Measurements from ENCODE around the gene DOCK6. TPM values are rescaled to one million over a fixed set of nuclear protein-coding genes. Genes with fewer than 3 reads are reported as not detected.
A peak's percentile ranks its signal among the peaks of the same experiment; 100 is the strongest.

The DOCK6 gene
- total and polyA plus RNA-seq, 5 donors from 2014 or later, result 0.07 to 2.8 (median 0.59) TPM; not detected in 1

GRCh38 chr19:11200931-11201330 lies 61.4 kb downstream of the DOCK6 start:
- peaks cover 14% of the 10 kb centered on the region for H3K4me1 ChIP-seq (ENCODE audit: control insufficient read depth, insufficient read depth, low read length, poor library complexity, severe bottlenecking)
- H3K36me3 ChIP-seq (ENCODE audit: control insufficient read depth, insufficient read depth, low read length), result no peaks in the 10 kb centered on the region
- Mint-ChIP-seq H3K4me1 (peaks cover 0 to 2% (median 0%) of the 10 kb centered on the region in 4 donors), H3K9me3 (no peaks in the 10 kb centered on the region), H3K4me3 (peak overlapping the region in 1 of 4 donors; percentile 21), H3K36me3 (no peaks in the 10 kb centered on the region), H3K27me3 (peaks cover 4% of the 10 kb centered on the region), H3K27ac (no peak overlapping the region)
- H3K4me3 ChIP-seq (ENCODE audit: low read depth, low read length), result no peak overlapping the region
- ATAC-seq (ENCODE audit: low read depth in 2 of 2) (no peak), DNase-seq (no peak)
- no peaks in the 10 kb centered on the region for H3K9me3 ChIP-seq (ENCODE audit: control insufficient read depth in 2 of 2, low read length in 2 of 2)
- no peak overlapping the region for H3K27ac ChIP-seq (ENCODE audit: insufficient read depth, low read length, poor library complexity, severe bottlenecking)
- no peaks in the 10 kb centered on the region for H3K27me3 ChIP-seq (ENCODE audit: control insufficient read depth, insufficient read depth, low read length)

GRCh38 chr19:11200015-11200574 lies 62.2 kb downstream of the DOCK6 start:
- Histone ChIP-seq H3K36me3 (ENCODE audit: control insufficient read depth, insufficient read depth, low read length) (no peaks in the 10 kb centered on the region), H3K9me3 (ENCODE audit: control insufficient read depth in 2 of 2, low read length in 2 of 2) (no peaks in the 10 kb centered on the region), H3K27me3 (ENCODE audit: control insufficient read depth, insufficient read depth, low read length) (no peaks in the 10 kb centered on the region), H3K27ac (ENCODE audit: insufficient read depth, low read length, poor library complexity, severe bottlenecking) (no peak overlapping the region), H3K4me3 (ENCODE audit: low read depth, low read length) (no peak overlapping the region), H3K4me1 (ENCODE audit: control insufficient read depth, insufficient read depth, low read length, poor library complexity, severe bottlenecking) (peaks cover 18% of the 10 kb centered on the region)
- DNase-seq, result no peak
- Mint-ChIP-seq H3K4me3 (no peak overlapping the region), H3K27me3 (peaks cover 4% of the 10 kb centered on the region), H3K9me3 (no peaks in the 10 kb centered on the region), H3K36me3 (no peaks in the 10 kb centered on the region), H3K4me1 (peaks cover 0 to 6% (median 0%) of the 10 kb centered on the region in 4 donors), H3K27ac (no peak overlapping the region)
- no peak for ATAC-seq (ENCODE audit: low read depth in 2 of 2)

GRCh38 chr19:11199517-11199916 lies 62.8 kb downstream of the DOCK6 start:
- no peak for DNase-seq
- H3K4me3 Mint-ChIP-seq, result peak overlapping the region in 2 of 4 donors; percentile 68

GRCh38 chr19:11198769-11199424 lies 63.4 kb downstream of the DOCK6 start:
- peak overlapping the region in 3 of 4 donors; percentile 45 to 84 (median 51) for H3K4me3 Mint-ChIP-seq

More at GRCh38 chr19:11199517-11199916, 62.8 kb downstream of the DOCK6 start:
- no peaks in the 10 kb centered on the region for H3K9me3 ChIP-seq (ENCODE audit: control insufficient read depth in 2 of 2, low read length in 2 of 2)
- no peak overlapping the region for H3K27ac ChIP-seq (ENCODE audit: insufficient read depth, low read length, poor library complexity, severe bottlenecking)
- H3K36me3 ChIP-seq (ENCODE audit: control insufficient read depth, insufficient read depth, low read length), result no peaks in the 10 kb centered on the region
- H3K4me1 ChIP-seq (ENCODE audit: control insufficient read depth, insufficient read depth, low read length, poor library complexity, severe bottlenecking), result peaks cover 22% of the 10 kb centered on the region
- ATAC-seq (ENCODE audit: low read depth in 2 of 2), result no peak
- H3K36me3 Mint-ChIP-seq, result no peaks in the 10 kb centered on the region
- H3K27me3 ChIP-seq (ENCODE audit: control insufficient read depth, insufficient read depth, low read length), result no peaks in the 10 kb centered on the region
- H3K4me3 ChIP-seq (ENCODE audit: low read depth, low read length), result no peak overlapping the region
- no peak overlapping the region for H3K27ac Mint-ChIP-seq
- no peaks in the 10 kb centered on the region for H3K9me3 Mint-ChIP-seq
- H3K27me3 Mint-ChIP-seq, result peaks cover 4% of the 10 kb centered on the region
- H3K4me1 Mint-ChIP-seq, result peaks cover 0 to 9% (median 0%) of the 10 kb centered on the region in 4 donors

GRCh38 chr19:11198175-11198534 lies 64.2 kb downstream of the DOCK6 start:
- Histone ChIP-seq H3K36me3 (ENCODE audit: control insufficient read depth, insufficient read depth, low read length) (no peaks in the 10 kb centered on the region), H3K4me3 (ENCODE audit: low read depth, low read length) (no peak overlapping the region), H3K9me3 (ENCODE audit: control insufficient read depth in 2 of 2, low read length in 2 of 2) (no peaks in the 10 kb centered on the region), H3K27me3 (ENCODE audit: control insufficient read depth, insufficient read depth, low read length) (no peaks in the 10 kb centered on the region), H3K27ac (ENCODE audit: insufficient read depth, low read length, poor library complexity, severe bottlenecking) (no peak overlapping the region), H3K4me1 (ENCODE audit: control insufficient read depth, insufficient read depth, low read length, poor library complexity, severe bottlenecking) (peaks cover 22% of the 10 kb centered on the region)
- no peak for DNase-seq
- Mint-ChIP-seq H3K9me3 (no peaks in the 10 kb centered on the region), H3K4me3 (peak overlapping the region; percentile 45 to 85 (median 68)), H3K4me1 (peaks cover 0 to 9% (median 0%) of the 10 kb centered on the region in 4 donors), H3K36me3 (no peaks in the 10 kb centered on the region), H3K27me3 (peaks cover 4% of the 10 kb centered on the region), H3K27ac (peak overlapping the region in 1 of 3 donors; percentile 64)
- ATAC-seq (ENCODE audit: low read depth in 2 of 2), result no peak

More at GRCh38 chr19:11198769-11199424, 63.4 kb downstream of the DOCK6 start:
- Histone ChIP-seq H3K4me1 (ENCODE audit: control insufficient read depth, insufficient read depth, low read length, poor library complexity, severe bottlenecking) (peaks cover 22% of the 10 kb centered on the region), H3K36me3 (ENCODE audit: control insufficient read depth, insufficient read depth, low read length) (no peaks in the 10 kb centered on the region), H3K27ac (ENCODE audit: insufficient read depth, low read length, poor library complexity, severe bottlenecking) (no peak overlapping the region), H3K9me3 (ENCODE audit: control insufficient read depth in 2 of 2, low read length in 2 of 2) (no peaks in the 10 kb centered on the region), H3K4me3 (ENCODE audit: low read depth, low read length) (no peak overlapping the region), H3K27me3 (ENCODE audit: control insufficient read depth, insufficient read depth, low read length) (no peaks in the 10 kb centered on the region)
- Mint-ChIP-seq H3K9me3 (no peaks in the 10 kb centered on the region), H3K36me3 (no peaks in the 10 kb centered on the region), H3K27ac (no peak overlapping the region), H3K27me3 (peaks cover 4% of the 10 kb centered on the region), H3K4me1 (peaks cover 0 to 9% (median 0%) of the 10 kb centered on the region in 4 donors)
- DNase-seq (no peak), ATAC-seq (ENCODE audit: low read depth in 2 of 2) (no peak)

- Histone ChIP-seq H3K9me3 (ENCODE audit: control insufficient read depth in 2 of 2, low read length in 2 of 2) (no peaks in the 10 kb centered on the region), H3K27ac (ENCODE audit: insufficient read depth, low read length, poor library complexity, severe bottlenecking) (no peak within 1 kb of the TSS), H3K4me1 (ENCODE audit: control insufficient read depth, insufficient read depth, low read length, poor library complexity, severe bottlenecking) (peaks cover 22% of the 10 kb centered on the region), H3K36me3 (ENCODE audit: control insufficient read depth, insufficient read depth, low read length) (no peaks in the 10 kb centered on the region), H3K4me3 (ENCODE audit: low read depth, low read length) (no peak within 1 kb of the TSS), H3K27me3 (ENCODE audit: control insufficient read depth, insufficient read depth, low read length) (no peaks in the 10 kb centered on the region)
- H3K27me3 Mint-ChIP-seq, result peaks cover 4% of the 10 kb centered on the region
- H3K4me3 Mint-ChIP-seq, result peak within 1 kb of the TSS; percentile 45 to 85 (median 80)
- peak; percentile 82 to 88 for ATAC-seq (ENCODE audit: low read depth in 2 of 2)
- peaks cover 0 to 9% (median 0%) of the 10 kb centered on the region in 4 donors for H3K4me1 Mint-ChIP-seq
- peak; percentile 59 to 71 (median 65) for DNase-seq
- H3K36me3 Mint-ChIP-seq, result no peaks in the 10 kb centered on the region
- H3K9me3 Mint-ChIP-seq, result no peaks in the 10 kb centered on the region
- H3K27ac Mint-ChIP-seq, result peak within 1 kb of the TSS in 1 of 3 donors; percentile 64
These were observed 64.8 kb downstream of the DOCK6 start, which contains the start of gene KANK2 for GRCh38 chr19:11197291-11198174. Gene KANK2, minus strand, starts transcription at chr19:11197545. Its CDS starts 3,034 bp downstream, at chr19:11194511.

- Histone ChIP-seq H3K27me3 (ENCODE audit: control insufficient read depth, insufficient read depth, low read length) (no peaks in the 10 kb centered on the region), H3K27ac (ENCODE audit: insufficient read depth, low read length, poor library complexity, severe bottlenecking) (no peak overlapping the region), H3K4me3 (ENCODE audit: low read depth, low read length) (no peak overlapping the region), H3K4me1 (ENCODE audit: control insufficient read depth, insufficient read depth, low read length, poor library complexity, severe bottlenecking) (peaks cover 22% of the 10 kb centered on the region), H3K36me3 (ENCODE audit: control insufficient read depth, insufficient read depth, low read length) (no peaks in the 10 kb centered on the region), H3K9me3 (ENCODE audit: control insufficient read depth in 2 of 2, low read length in 2 of 2) (no peaks in the 10 kb centered on the region)
- Mint-ChIP-seq H3K36me3 (no peaks in the 10 kb centered on the region), H3K4me3 (peak overlapping the region; percentile 40 to 80 (median 74)), H3K4me1 (peaks cover 0 to 9% (median 0%) of the 10 kb centered on the region in 4 donors), H3K9me3 (no peaks in the 10 kb centered on the region), H3K27me3 (peaks cover 4% of the 10 kb centered on the region), H3K27ac (no peak overlapping the region)
- ATAC-seq (ENCODE audit: low read depth in 2 of 2) (no peak), DNase-seq (no peak)
These were observed 65.7 kb downstream of the DOCK6 start for GRCh38 chr19:11196406-11197287.
